ENCODE measurements around the gene JAKMIP2. TPM values are rescaled to one million over a fixed set of nuclear protein-coding genes. Genes with fewer than 3 reads are reported as not detected.
"Not testable (repeated sequence)": the region's sequence is repeated elsewhere in the genome, so short reads cannot be mapped to it uniquely, and the experiment has no call there.

JAKMIP2 gene
- total RNA-seq, 1 donor from 2014 or later: 0.12 TPM

GRCh38 chr5:147553817-147554216 is 228.7 kb downstream of the JAKMIP2 start:
- not testable (repeated sequence) for ATAC-seq

GRCh38 chr5:147552897-147553296 is 229.6 kb downstream of the JAKMIP2 start:
- ATAC-seq: no peak

- no peak for ATAC-seq
These were observed 230.9 kb downstream of the JAKMIP2 start for GRCh38 chr5:147551677-147552076.

GRCh38 chr5:147547730-147548129 is 234.8 kb downstream of the JAKMIP2 start:
- no peak for ATAC-seq

- no peak for ATAC-seq
These were observed 238.0 kb downstream of the JAKMIP2 start for GRCh38 chr5:147544556-147544955.

- no peak for ATAC-seq
These were observed 243.5 kb downstream of the JAKMIP2 start for GRCh38 chr5:147539053-147539452.

- ATAC-seq: no peak
These were observed 244.3 kb downstream of the JAKMIP2 start for GRCh38 chr5:147538236-147538635.

Other genes with a start within 250 kb of the JAKMIP2 start
- gene SPINK1, start 48.9 kb upstream of the JAKMIP2 start, total RNA-seq: not detected
- gene SCGB3A2, start 96.0 kb upstream of the JAKMIP2 start, total RNA-seq: not detected
- 0.36 TPM for gene C5orf46, start 123.8 kb upstream of the JAKMIP2 start, total RNA-seq

Measured in esophagus mucosa (tissue), 1 donor.